GM20431 (cell line): ENCODE results near the gene ADGRA1.

Experiments used
- in situ Hi-C: fragments of 300-500 bp; cut with MseI, MboI; formaldehyde crosslinking; loops from one replicate; pipeline ENCODE4 v1.15.0; 2020; ENCODE audit warnings: low sequenced_read_pairs; ENCODE audit not compliant: unreplicated experiment

ADGRA1 gene

GRCh38 chr10:133158756-133159610 is 71.3 kb downstream of the ADGRA1 start:
- in situ Hi-C loops, result no loop called here

- in situ Hi-C loops, result no loop called here
These were observed 71.9 kb downstream of the ADGRA1 start for GRCh38 chr10:133159611-133159949.

- in situ Hi-C loops, result no loop called here
These were observed 72.5 kb downstream of the ADGRA1 start, which contains the start of gene KNDC1 for GRCh38 chr10:133159950-133160825. Gene KNDC1 (plus strand): TSS chr10:133160219. CDS start chr10:133160468, 249 bp downstream.

- in situ Hi-C loops, result no loop called here
These were observed 73.2 kb downstream of the ADGRA1 start for GRCh38 chr10:133160826-133161471.

GRCh38 chr10:133161486-133162109 is 73.9 kb downstream of the ADGRA1 start:
- in situ Hi-C loops, result no loop called here

GRCh38 chr10:133162178-133162909 is 74.6 kb downstream of the ADGRA1 start:
- in situ Hi-C loops, result no loop called here

GRCh38 chr10:133162910-133163856 is 75.5 kb downstream of the ADGRA1 start:
- in situ Hi-C loops, result no loop called here

- in situ Hi-C loops, result no loop called here
These were observed 76.4 kb downstream of the ADGRA1 start for GRCh38 chr10:133163889-133164815.

- in situ Hi-C loops, result no loop called here
These were observed 77.3 kb downstream of the ADGRA1 start for GRCh38 chr10:133164816-133165555.

GRCh38 chr10:133165556-133166503 is 78.1 kb downstream of the ADGRA1 start:
- in situ Hi-C loops, result no loop called here

- in situ Hi-C loops, result no loop called here
These were observed 78.7 kb downstream of the ADGRA1 start for GRCh38 chr10:133166504-133166827.

- in situ Hi-C loops, result no loop called here
These were observed 79.3 kb downstream of the ADGRA1 start for GRCh38 chr10:133166828-133167692.

- in situ Hi-C loops, result no loop called here
These were observed 80.2 kb downstream of the ADGRA1 start for GRCh38 chr10:133167693-133168616.

- in situ Hi-C loops, result no loop called here
These were observed 80.9 kb downstream of the ADGRA1 start for GRCh38 chr10:133168617-133169031.
